Panc1 (cell line): ENCODE data around the gene NT5M. TPM values are rescaled to one million over a fixed set of nuclear protein-coding genes. Genes with fewer than 3 reads are reported as not detected.

Source experiments
- ATAC-seq: fragments of 200-7000 bp; cut with Tn5 transposase; 2 replicates; pipeline ENCODE4 v1.9.1; 2020; ENCODE audit warnings: mild to moderate bottlenecking, moderate library complexity
- BruUV-seq: library from RNA; stranded (reverse); fragments of 400-500 nt; replicated peaks from 2 replicates; lab custom pipeline; 2021; lab: Mats Ljungman, UMichigan
- CTCF ChIA-PET: fragments of 300-600 bp; sonication (Branson Sonifier 250); formaldehyde crosslinking; loops from one replicate; lab custom pipeline; 2022; ENCODE audit warnings: antibody characterized with exemption; lab: Charles Lee
- POLR2A ChIA-PET: fragments of 300-600 bp; sonication (Branson Sonifier 250); formaldehyde crosslinking; loops from one replicate; lab custom pipeline; 2022; ENCODE audit warnings: antibody characterized with exemption; lab: Charles Lee
- DNase-seq: peaks from one replicate; pipeline ENCODE4 v3.0.0-alpha.2; 2010; ENCODE audit warnings: low read depth, low spot score
- H3K27ac ChIP-seq: 2 replicates; pipeline ENCODE4 v1.5.1; 2011; ENCODE audit warnings: mild to moderate bottlenecking, low read length, inconsistent platforms
- H3K27me3 ChIP-seq: fragments of 200-500 bp; sonication (Bioruptor generic); 2 replicates; pipeline ENCODE4 v1.6.0; 2014; ENCODE audit warnings: low read length, inconsistent platforms; ENCODE audit not compliant: control insufficient read depth, insufficient read depth
- H3K36me3 ChIP-seq: fragments of 200-500 bp; sonication (Bioruptor generic); 2 replicates; pipeline ENCODE4 v1.5.1; 2014; ENCODE audit warnings: inconsistent platforms, mild to moderate bottlenecking, low read length, moderate library complexity; ENCODE audit not compliant: control insufficient read depth, insufficient read depth
- H3K4me1 ChIP-seq: 2 replicates; pipeline ENCODE4 v1.5.1; 2011; ENCODE audit warnings: inconsistent platforms, mild to moderate bottlenecking, low read length, moderate library complexity; ENCODE audit not compliant: control insufficient read depth, insufficient read depth
- H3K4me3 ChIP-seq, 2 experiments: 2 replicates each; pipeline ENCODE4 v1.5.1; 2011 to 2012; ENCODE audit warnings: low read depth in 2 of 2, low read length in 2 of 2, mild to moderate bottlenecking in 2 of 2, inconsistent platforms in 1 of 2, moderate library complexity in 1 of 2
- H3K9me3 ChIP-seq: fragments of 200-500 bp; sonication (Bioruptor generic); 2 replicates; pipeline ENCODE4 v1.5.1; 2014; ENCODE audit warnings: low read depth, mild to moderate bottlenecking, inconsistent platforms, low read length, moderate library complexity; ENCODE audit not compliant: control insufficient read depth, insufficient read depth
- POLR2AphosphoS5 ChIP-seq: IDR thresholded peaks from 2 replicates; pipeline ENCODE4 v1.6.1; 2012; ENCODE audit warnings: mild to moderate bottlenecking, low read depth, low read length, moderate library complexity
- SIN3A ChIP-seq: IDR thresholded peaks from 2 replicates; pipeline ENCODE4 v1.6.1; 2012; ENCODE audit warnings: low read depth, mild to moderate bottlenecking, low read length, moderate library complexity, borderline replicate concordance; ENCODE audit not compliant: insufficient read depth
- TCF7L2 ChIP-seq: IDR thresholded peaks from 2 replicates; pipeline ENCODE4 v1.6.1; 2011; ENCODE audit warnings: mild to moderate bottlenecking, low read depth, low read length, inconsistent platforms
- in situ Hi-C: cut with HindIII; loops from 2 replicates; pipeline ENCODE4 v1.10.0; 2016; ENCODE audit warnings: low sequenced_read_pairs, low pct_unique_long_range_greater_than_20kb
- intact Hi-C: fragments of 100-400 bp; cut with micrococcal nuclease; formaldehyde crosslinking; loops from one replicate; pipeline ENCODE4 v1.10.0; 2022; ENCODE audit not compliant: unreplicated experiment
- total RNA-seq: library from RNA; stranded (reverse); gene quantifications from one replicate; pipeline ENCODE4 v1.2.1, GENCODE V29; 2021; ENCODE audit not compliant: unreplicated experiment
- TF ChIP-seq, protein P1 (sequence below): fragments of 450-650 bp; IDR thresholded peaks from 2 replicates; pipeline ENCODE4 v1.5.1; 2017; ENCODE audit warnings: mild to moderate bottlenecking
- TF ChIP-seq, protein P2 (sequence below), 2 experiments: IDR thresholded peaks; 2 replicates each; pipeline ENCODE4 v1.6.1; 2011 to 2012; ENCODE audit warnings: low read depth in 2 of 2, control low read depth in 1 of 2, low read length in 1 of 2, mild to moderate bottlenecking in 1 of 2, moderate library complexity in 1 of 2; ENCODE audit not compliant: insufficient read depth in 1 of 2

The NT5M gene
- total RNA-seq, 1 experiment from 2014 or later, result 3.1 TPM

DNA sequence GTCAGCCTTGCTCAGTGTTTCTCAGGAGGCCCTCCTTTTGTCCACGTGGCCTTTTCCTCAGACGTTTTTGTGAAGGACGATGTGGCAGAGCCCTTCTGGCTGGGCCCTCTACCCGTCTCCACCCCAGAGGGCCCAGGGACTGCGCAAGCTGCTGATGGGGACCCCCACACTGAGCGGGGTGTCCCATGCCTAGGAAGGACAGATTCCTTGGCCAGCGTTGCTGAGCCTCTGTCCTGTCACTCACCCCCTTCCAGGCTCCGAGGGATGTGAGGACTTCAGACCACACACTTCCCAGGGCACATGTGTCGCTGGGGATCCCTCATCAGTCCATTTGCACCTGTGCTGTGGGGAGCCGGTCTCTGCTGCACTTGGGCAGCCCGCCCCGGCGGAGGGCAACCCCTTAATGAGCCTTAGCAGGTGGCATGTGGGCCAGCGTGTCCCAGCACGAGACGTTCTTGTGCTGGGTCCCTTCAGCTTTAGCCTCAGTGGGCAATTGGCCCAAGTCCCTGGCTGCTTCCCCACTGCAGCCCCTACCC, 48.3 kb downstream of the NT5M start:
- intact Hi-C loops, result no loop called here

DNA sequence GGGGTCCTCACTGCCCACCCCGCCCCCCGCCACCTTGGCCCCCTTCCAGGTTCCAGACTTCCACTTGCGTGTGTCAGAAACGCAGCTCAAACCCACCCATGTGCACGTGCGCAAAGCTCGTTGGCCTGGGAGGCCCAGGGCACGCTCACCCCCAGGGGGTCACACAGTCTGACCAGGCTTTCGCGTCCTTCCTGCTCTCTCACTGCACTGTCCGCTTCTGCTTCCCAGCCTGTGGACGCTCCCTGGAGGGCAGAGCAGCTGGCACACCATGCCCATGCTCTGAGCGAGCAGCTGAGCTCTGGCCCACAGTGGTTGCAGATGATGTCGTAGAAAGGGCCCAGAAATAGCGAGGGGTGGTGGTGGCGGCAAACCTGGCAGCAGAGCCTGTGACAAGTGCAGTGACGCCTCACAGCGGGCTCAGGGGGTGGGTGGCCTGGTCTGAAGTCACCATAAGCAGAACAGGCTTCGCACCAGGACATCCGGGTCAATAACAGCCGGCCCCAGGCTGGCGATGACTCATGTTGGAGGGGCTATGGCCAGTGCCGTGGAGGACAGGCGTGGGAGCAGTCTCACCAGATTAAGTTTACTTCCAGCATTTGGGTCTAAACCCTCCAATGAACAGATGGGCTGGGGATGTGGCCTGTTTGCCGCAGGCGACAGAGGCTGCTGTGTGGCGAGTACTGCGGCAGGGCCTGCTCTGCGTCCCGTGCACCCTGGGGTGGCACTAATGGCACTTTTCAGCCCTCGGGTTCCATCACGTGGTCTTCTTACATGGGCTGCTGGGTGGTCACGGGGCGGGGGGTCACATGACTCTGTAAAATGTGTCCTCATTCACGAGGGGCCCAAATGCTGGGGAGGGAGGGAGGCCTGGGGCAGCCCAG, 49.0 kb downstream of the NT5M start:
- POLR2A ChIA-PET, result interaction anchor here (0.6 kb wide), 1 partner anchor 144 kb away, joined by 7 read pairs; the partner anchor contains the start of gene RASD1
- CTCF ChIA-PET, result no interaction called here
- BruUV-seq, result no TSS peak
- Histone ChIP-seq H3K9me3 (no peaks in the 10 kb centered on the region), H3K4me3 (no peak overlapping the region), H3K27me3 (no peaks in the 10 kb centered on the region), H3K4me1 (no peaks in the 10 kb centered on the region), H3K36me3 (no peaks in the 10 kb centered on the region), H3K27ac (no peak overlapping the region)
- no peak for TF ChIP-seq SIN3A
- TF ChIP-seq, protein P1, sequence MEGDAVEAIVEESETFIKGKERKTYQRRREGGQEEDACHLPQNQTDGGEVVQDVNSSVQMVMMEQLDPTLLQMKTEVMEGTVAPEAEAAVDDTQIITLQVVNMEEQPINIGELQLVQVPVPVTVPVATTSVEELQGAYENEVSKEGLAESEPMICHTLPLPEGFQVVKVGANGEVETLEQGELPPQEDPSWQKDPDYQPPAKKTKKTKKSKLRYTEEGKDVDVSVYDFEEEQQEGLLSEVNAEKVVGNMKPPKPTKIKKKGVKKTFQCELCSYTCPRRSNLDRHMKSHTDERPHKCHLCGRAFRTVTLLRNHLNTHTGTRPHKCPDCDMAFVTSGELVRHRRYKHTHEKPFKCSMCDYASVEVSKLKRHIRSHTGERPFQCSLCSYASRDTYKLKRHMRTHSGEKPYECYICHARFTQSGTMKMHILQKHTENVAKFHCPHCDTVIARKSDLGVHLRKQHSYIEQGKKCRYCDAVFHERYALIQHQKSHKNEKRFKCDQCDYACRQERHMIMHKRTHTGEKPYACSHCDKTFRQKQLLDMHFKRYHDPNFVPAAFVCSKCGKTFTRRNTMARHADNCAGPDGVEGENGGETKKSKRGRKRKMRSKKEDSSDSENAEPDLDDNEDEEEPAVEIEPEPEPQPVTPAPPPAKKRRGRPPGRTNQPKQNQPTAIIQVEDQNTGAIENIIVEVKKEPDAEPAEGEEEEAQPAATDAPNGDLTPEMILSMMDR, result no peak
- DNase-seq (no peak), ATAC-seq (peak; percentile 10; the same call in 1 of the 2 replicates)
- intact Hi-C loops (no loop called here), in situ Hi-C loops (no loop called here)

More for the DNA sequence above, 48.3 kb downstream of the NT5M start:
- TF ChIP-seq POLR2AphosphoS5 (no peak), TCF7L2 (no peak), SIN3A (no peak)
- TF ChIP-seq, protein P2, sequence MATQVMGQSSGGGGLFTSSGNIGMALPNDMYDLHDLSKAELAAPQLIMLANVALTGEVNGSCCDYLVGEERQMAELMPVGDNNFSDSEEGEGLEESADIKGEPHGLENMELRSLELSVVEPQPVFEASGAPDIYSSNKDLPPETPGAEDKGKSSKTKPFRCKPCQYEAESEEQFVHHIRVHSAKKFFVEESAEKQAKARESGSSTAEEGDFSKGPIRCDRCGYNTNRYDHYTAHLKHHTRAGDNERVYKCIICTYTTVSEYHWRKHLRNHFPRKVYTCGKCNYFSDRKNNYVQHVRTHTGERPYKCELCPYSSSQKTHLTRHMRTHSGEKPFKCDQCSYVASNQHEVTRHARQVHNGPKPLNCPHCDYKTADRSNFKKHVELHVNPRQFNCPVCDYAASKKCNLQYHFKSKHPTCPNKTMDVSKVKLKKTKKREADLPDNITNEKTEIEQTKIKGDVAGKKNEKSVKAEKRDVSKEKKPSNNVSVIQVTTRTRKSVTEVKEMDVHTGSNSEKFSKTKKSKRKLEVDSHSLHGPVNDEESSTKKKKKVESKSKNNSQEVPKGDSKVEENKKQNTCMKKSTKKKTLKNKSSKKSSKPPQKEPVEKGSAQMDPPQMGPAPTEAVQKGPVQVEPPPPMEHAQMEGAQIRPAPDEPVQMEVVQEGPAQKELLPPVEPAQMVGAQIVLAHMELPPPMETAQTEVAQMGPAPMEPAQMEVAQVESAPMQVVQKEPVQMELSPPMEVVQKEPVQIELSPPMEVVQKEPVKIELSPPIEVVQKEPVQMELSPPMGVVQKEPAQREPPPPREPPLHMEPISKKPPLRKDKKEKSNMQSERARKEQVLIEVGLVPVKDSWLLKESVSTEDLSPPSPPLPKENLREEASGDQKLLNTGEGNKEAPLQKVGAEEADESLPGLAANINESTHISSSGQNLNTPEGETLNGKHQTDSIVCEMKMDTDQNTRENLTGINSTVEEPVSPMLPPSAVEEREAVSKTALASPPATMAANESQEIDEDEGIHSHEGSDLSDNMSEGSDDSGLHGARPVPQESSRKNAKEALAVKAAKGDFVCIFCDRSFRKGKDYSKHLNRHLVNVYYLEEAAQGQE (IDR thresholded peaks at IDR 0.05; ENCODE audit: insufficient read depth in 1 of 2, low read depth in 2 of 2, low read length in 1 of 2), result no peak
- TF ChIP-seq, protein P1, result no peak
- CTCF ChIA-PET, result no interaction called here
- no TSS peak for BruUV-seq
- DNase-seq, result no peak
- Histone ChIP-seq H3K9me3 (no peaks in the 10 kb centered on the region), H3K4me3 (no peak overlapping the region), H3K27me3 (no peaks in the 10 kb centered on the region), H3K27ac (no peak overlapping the region), H3K4me1 (no peaks in the 10 kb centered on the region), H3K36me3 (no peaks in the 10 kb centered on the region)
- POLR2A ChIA-PET, result no interaction called here
- no peak for ATAC-seq
- in situ Hi-C loops, result no loop called here
